HG03457 (cell line): ENCODE data around the gene BET1.
"Not testable (repeated sequence)": the region's sequence is repeated elsewhere in the genome, so short reads cannot be mapped to it uniquely, and the experiment has no call there.

ENCODE experiments used
- ATAC-seq: cut with Tn5 transposase; IDR thresholded peaks from one replicate; pipeline ENCODE4 v1.9.1; 2021; ENCODE audit warnings: moderate number of reproducible peaks; ENCODE audit not compliant: unreplicated experiment

The BET1 gene, protein sequence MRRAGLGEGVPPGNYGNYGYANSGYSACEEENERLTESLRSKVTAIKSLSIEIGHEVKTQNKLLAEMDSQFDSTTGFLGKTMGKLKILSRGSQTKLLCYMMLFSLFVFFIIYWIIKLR

DNA sequence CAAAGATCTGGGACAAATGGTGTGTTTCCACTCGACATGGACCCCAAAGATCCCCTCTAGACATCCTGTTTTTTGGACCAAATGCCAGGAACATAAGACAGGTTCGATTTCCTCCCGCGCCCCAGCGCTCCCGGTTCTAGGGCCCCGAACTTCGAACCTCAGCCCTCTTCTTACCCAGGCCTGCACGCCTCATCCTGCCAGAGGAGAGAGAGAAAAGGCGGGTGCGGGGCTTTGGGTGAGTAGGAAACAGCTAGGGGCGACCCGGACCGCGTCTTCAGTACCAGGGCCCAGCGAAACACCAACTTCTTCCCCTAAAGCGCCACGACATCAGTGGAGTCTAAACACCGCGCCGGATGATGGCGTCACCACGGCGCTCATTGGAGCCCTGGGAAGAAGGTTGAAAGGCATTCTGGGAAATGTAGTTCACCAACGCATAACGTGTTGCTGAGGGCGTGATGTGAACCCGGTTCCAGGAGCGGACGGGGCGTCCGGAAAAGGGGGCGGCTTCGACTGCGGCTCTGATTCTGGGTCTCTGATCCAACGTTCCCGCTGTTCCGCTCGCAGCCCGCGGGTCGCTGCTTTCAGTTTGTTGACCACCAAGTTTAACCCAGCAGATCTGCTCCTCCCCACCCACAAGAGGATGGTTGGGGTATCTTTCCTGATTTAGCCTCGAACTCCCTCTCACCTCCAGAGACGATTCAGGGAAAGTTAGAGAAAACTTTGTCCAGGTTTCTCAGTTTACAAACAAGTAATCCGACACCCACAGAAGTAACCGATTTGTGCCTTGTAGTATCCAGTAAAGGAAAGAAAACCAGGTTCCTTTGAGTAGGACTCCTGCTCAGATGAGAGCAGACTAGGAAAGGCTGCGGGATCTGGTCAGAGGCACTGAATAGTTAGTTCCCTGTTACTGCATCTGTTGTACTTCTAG, at the start of gene BET1:
Gene BET1 (minus strand): TSS at position 332 of the 928 bp plus-strand sequence. CDS start 139 bp downstream, at position 193.
- peak; percentile 94 for ATAC-seq

DNA sequence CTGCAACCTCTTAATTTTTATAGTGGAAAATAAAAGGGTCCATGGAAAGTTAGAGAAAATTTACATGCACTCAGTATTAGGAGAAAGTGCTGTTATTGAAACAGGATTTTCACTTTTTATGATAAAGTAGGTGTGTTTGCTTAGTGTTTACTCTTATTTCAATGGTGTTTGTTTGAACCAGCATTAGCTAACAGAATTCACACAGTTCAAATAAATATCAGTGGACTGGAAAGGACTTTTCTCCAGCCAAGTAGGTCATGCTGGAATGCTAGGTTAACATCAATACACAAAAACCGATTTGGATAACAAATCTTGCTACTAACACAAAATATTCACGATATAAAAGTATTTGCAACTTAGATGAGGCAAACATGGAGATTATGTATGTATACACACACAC, 49.4 kb upstream of the BET1 start:
- ATAC-seq = no peak

DNA sequence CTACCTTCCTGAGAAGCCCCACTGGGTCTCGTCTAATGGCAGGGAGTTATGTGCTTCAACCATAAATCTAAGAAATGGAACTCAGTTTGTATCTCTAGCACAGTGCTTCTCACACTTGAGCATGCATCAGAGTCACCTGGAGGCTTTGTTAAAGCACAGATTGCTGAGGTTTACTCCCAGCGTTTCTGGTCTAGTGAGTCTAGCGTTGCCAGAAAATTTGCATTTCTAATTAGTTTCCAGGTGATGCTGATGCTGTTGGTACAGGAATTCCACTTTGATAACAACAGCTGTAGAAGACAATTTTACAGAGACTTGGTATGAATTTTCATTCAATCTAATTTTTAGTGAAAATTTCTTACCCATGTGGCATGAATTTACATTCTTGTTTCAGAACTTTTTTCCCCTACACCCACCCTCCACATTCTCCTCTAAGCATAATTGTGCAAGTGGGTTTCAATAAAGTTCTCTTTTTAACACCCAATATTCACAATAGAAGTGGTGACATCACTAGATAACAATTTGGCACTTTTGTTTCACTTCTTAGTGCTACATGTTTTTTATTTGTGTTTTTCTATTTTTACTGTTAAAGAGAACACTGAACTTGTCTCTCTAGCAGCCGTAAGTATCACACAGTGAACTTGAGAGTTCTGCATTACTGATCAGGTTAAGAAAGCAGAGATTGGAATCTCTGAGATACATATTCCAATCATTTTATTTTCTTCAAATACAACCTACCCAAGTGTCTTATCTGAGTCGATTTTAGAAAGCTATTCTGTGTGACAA, 48.4 kb upstream of the BET1 start:
- ATAC-seq = no peak

DNA sequence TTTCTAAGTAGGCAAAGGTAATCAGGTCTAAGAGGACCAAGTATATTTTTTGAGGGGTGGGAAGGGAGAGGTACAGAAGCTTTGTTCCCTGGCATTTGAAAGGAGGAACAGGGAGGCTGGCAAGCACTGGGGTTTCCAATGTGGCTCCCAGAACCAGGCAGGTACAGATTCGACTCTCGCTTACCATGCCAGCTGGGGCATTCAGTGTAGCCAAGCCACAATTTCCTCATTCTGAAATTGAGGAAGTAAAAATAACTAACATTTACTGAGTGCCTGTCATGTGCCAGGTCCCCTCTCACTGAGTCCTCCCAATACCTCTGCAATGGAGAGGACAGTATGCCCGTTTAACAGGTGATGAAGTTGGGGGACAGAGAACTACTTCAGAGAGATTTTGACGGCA, 45.9 kb upstream of the BET1 start:
- ATAC-seq = peak; percentile 86

DNA sequence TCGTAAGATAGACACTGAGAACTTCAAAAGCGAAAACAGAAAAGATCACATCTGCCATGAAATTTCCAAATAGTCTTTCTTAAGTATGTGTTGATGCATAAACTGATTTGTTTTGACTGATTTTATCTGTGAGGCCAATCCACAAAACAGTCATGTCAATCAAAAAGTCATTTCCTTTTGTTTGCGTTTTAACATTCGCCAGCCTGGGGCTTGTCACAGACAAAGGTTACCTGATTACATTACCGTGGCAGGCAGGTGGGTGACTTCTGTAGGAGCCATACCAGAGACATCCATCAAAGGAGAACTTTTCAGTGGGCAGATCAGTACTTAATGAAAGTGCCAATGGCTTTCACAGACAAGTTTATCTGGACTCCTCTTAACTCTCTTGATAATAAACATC, 45.5 kb upstream of the BET1 start:
- ATAC-seq = peak; percentile 22

DNA sequence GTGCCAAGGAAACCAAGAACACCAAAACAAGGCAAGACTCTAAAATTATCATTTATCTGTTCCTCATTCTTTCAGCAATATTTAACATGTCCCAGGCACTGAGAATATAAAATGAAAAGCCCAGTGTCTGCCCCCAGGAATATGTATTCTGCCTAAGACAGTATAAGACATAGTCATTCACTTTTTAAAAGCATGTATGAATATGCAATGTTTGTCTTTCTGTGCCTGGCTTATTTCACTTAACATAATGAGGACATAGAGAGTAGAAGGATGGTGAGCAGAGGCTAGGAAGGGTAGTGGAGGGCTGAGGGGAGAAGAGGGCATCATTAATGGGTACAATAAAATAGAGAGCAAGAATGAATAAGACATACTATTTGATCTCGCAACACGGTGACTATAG, 44.6 kb upstream of the BET1 start:
- ATAC-seq = no peak

DNA sequence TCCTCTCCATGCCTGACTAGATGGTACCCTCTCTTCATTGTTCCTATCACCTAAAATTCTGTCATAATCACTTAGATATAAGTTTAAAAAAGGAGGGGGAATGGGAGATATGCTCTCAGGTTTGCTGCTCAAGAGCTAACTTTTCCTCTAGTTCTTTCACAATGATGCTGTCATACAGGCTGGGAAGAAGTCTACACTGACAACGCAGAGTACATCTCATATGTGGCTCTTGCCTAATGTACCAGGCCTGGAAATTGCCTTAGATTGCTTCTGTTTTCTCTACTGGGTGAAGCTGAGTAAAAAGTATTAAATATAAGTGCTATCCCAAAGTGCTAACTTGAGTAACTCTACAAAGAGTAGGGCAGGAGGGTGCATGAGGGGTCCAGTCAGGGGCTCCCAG, 43.8 kb upstream of the BET1 start:
- no peak for ATAC-seq

DNA sequence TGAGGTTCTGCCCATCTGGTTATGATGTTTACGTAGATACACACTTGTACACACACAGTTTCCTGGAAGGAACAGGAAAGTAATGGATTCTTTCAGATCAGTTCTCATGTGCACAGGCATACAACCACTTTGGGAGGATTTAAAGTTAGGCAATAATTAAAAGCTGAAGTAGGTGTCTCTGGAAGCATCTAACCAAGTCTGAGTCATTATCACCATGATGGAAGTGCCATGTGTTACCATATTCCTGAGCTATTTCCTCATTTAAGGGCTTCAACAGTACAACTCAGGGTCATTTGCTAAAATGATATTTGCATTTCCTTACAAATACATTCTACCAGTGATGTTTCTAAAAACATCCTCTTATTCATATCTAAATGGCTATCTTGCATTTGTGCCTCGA, 41.4 kb upstream of the BET1 start:
- ATAC-seq = no peak

DNA sequence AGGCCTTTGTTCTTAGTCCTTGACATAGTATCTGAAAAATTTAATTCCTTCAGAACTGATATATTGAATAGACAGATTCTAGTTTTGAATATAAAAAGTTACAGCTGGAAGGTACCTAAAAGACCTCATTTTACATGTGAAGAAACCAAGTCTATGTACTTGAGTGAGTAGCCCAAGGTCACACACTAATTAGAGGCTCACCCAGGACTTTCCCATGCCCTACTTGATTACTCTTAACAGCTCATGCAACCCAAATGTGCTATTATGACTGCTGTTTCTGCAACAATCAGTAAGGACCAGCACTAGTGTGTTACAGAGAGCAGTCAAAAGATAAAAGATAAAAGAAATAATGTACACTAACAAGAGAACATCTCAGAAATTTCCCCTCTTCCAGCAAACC, 40.7 kb upstream of the BET1 start:
- no peak for ATAC-seq

DNA sequence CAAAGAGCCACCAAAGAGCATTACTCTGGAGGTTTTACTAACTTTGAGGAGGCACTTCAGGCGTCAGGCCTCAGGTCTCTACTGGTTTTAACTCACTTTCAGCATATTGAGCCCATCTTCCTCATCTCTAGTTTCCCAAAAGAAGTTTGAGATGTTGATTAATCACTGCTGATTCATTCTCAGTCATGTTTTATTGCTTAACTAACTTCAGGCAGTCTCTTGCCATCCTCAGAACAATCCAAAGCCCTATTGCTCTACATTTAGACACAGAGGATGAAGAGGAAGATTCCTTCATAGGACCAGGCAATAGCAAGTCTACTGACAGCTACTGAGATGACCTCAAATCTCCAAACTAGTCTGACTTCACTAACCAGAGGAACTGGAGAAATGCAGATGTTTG, 39.1 kb upstream of the BET1 start:
- ATAC-seq = no peak

DNA sequence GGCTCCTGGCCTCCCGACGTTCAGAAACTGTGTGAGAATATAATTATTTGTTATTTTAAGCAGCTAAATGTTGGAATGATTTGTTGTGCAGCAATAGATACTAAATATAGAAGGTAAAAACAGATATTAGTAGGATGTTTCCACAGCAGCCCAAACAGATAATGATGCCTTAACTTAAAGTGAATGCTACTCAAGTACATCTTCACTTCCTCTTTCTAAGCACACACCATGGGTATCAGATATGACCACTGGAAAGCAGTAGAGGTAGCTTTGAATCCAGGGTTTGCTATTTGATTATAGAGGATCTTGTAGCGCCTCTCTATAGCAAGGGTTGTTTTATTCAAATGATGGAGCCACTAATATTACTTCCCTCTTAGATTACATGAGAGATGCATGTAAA, 38.2 kb upstream of the BET1 start:
- ATAC-seq = peak; percentile 90

DNA sequence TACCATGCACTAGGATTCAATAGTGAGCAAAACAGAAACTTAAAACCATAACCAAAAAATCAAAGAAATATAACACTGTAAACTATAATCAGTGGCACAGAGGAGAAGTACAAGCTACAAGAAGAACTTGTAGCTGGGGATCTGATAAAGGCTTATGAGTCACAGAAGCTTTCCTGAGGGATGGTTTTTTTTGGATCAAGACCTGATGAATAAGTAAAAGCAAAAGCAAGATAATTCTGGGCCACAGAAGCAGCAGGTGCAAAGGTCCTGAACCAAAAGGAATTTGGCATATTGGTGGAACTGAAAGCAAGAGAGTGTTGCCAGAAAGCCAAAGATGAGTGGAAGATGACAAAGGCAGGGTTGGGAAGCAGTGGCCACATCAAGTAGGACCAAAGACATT, 37.4 kb upstream of the BET1 start:
- ATAC-seq = no peak

DNA sequence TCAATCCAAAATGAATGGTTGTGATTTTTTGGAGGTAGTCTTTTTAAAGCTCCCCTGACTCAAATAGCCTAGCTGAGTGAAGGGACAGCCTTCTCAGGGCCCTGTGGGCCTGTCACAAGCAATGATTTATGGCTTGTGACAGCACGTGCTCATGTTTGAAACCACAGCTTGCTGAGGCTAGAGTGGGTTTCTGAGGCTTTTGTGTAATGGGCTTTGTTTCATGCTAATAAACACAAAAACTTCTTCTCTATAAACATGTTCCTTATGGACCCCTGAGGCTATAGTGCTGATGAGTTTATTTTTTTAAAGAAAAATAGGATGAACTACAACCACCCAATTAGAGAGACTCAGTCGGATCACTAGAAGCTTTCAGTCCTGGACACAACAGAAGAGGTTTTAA, 36.1 kb upstream of the BET1 start:
- ATAC-seq = no peak

DNA sequence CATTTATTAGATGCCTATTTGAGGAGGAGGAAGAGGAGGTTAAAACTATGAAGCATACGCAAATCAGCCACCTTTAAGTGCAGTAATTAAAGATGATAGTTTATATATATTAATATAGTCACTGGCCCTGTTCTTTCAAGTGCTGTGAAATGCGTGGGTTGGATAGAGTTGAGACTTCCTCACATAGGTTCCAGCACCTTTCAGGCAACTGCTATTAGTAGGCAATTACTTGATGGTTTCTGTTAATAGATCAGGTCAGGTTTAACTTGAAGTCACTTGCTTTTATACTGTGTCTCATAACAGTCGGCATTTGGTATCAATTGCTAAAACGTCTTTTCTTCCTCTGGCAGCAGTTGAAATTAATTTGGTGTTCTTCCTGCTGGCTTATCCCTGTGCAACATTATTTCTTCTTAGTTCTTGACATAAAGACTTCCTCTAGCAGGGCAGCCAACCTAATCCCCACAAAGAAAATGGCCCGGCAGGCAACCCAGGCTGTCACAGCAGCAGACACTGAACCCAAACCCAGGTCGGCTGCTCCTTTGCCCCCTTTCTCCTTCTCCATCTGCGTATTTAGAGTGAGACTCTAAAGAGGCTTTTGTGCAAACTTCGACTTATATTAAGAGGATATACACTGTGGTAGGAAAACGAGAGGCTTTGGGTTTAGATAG, 35.3 kb upstream of the BET1 start:
- no peak for ATAC-seq

DNA sequence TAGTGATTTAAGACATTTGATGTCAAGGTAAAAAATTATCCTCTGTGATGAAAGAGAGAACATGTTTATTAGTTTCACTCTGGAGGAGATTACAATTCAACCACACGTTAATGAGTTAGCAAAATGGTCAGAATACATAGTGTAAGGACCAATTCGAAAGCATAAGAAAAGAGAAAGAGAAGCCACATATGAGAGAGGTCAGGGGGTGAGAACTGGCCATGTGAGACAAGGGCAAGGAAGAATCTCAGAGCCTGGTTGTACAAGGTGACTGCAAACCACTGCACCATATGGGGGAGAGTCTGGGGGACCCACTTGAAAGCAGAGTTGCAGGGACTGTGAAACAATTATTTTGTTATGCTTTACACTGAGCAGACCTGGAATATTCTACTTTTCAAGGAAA, 27.7 kb upstream of the BET1 start:
- ATAC-seq = peak; percentile 69

DNA sequence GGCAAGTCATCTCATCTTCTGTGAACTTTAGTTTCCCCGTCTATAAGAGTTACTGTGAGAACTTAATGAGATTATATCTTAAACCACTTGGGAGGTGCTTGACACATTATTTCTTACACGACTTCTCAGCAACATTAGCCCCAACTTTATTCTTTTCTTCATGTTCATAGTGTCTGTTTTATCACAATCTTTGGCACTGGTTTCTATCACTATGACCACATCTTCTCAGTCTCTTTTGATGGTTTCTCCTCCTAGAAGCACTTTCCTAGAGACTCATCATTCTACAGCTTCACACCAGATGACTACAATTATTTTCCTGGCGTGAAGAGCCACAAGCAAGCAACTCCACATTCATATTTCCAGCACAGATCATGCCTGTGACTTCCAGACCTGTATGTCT, 26.5 kb upstream of the BET1 start:
- ATAC-seq = no peak

DNA sequence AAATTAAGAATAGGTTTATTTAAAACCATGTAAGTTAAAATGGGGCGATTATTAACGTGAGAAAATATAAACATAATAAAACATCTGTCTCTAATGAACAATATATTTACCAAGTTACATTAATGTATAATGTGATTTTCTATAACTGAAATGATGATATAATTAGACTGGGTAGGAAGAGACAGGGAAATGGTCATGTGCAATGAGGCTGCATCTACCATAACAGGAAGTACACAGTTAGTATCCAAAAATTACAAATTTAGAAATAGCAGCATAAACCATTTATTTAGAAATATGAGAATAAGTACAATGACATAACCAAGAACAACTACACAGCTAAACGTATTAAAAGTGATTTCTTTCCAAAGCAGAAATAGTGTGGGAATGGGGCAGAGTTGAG, 25.8 kb upstream of the BET1 start:
- ATAC-seq = no peak

DNA sequence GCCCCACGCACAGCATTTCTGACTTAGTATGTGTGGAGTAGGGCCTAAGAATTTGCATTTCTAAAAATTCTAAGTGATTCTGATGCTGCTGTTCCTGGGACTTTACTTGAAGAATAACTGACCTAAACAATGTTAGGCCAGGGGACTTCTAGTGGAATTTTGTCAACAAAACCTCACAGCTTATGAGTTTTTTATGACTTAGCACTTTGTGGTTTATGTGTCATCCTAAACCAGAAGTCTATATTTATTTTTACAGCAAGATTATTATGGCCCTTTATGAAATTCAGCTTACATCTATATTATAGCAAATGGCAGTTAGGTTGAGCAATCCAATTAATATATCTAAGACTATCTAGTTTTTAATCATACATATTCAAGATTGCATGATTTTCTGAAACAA, 24.6 kb upstream of the BET1 start:
- ATAC-seq = no peak

DNA sequence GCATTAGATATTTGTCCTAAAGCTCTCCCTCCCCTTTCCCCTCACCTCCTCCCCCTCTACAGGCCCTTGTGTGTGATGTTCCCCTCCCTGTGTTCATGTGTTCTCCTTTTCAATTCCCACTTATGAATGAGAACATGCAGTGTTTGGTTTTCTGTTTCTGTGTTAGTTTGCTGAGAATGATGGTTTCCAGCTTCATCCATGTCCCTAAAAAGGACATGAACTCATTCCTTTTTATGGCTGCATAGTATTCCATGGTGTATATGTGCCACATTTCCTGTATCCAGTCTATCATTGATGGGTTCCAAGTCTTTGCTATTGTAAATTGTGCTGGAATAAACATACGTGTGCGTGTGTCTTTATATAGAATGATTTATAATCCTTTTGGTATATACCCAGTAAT, 22.5 kb upstream of the BET1 start:
- not testable (repeated sequence) for ATAC-seq

DNA sequence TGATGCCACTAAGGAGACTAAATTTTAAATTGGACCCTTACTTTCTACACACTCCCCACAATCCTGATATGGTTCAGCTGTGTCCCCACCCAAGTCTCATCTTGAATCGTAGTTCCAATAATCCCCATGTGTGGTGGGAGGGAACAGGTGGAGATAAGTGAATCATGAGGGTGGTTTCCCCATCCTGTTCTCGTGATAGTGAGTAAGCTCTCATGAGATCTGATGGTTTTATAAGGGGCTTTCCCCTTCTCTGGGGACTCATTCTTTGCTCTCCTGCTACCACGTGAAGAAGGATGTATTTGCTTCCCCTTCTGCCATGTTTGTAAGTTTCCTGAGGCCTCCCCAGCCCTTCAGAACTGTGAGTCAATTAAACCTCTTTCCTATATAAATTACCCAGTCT, 18.4 kb upstream of the BET1 start:
- ATAC-seq = no peak

DNA sequence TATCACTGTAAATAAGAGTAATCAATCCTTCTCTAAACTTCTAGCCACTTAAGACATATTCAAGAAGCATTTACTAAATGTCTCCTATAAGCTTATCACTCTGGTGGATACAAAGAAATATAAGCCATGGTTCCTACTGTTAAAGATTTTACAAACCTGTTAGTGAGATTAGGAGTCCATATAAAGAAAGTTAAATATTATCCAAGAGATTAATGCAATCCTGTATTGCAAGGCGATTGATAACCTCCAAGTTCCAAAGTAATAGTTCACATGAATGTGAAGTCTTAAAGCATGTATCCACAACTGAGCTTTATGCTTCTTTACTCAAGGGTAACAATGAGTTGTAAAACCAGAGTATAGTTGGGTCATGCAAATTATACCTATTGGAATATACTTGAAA, 12.6 kb upstream of the BET1 start:
- no peak for ATAC-seq
